ENCODE results near the gene DHX35.
"Not testable (repeated sequence)": the region's sequence is repeated elsewhere in the genome, so short reads cannot be mapped to it uniquely, and the experiment has no call there.

DHX35 gene

GRCh38 chr20:38970302-38970701 lies 8.2 kb downstream of the DHX35 start:
- DNase-seq (ENCODE audit: extremely low spot score, insufficient read length, low read depth) (no peak), FAIRE-seq (no peak)

- DNase-seq (ENCODE audit: extremely low spot score, insufficient read length, low read depth) (no peak), FAIRE-seq (no peak)
These were observed 11.0 kb downstream of the DHX35 start for GRCh38 chr20:38973107-38973506.

- no peak for DNase-seq (ENCODE audit: extremely low spot score, insufficient read length, low read depth)
- FAIRE-seq = no peak
These were observed 11.5 kb downstream of the DHX35 start for GRCh38 chr20:38973645-38974044.

- no peak for DNase-seq (ENCODE audit: extremely low spot score, insufficient read length, low read depth)
- FAIRE-seq = no peak
These were observed 13.5 kb downstream of the DHX35 start for GRCh38 chr20:38975539-38976120.

- DNase-seq (ENCODE audit: extremely low spot score, insufficient read length, low read depth) (no peak), FAIRE-seq (no peak)
These were observed 17.3 kb downstream of the DHX35 start for GRCh38 chr20:38979434-38979833.

GRCh38 chr20:38979842-38980241 lies 17.7 kb downstream of the DHX35 start:
- no peak for DNase-seq (ENCODE audit: extremely low spot score, insufficient read length, low read depth)
- no peak for FAIRE-seq

- DNase-seq (ENCODE audit: extremely low spot score, insufficient read length, low read depth) (no peak), FAIRE-seq (no peak)
These were observed 20.1 kb downstream of the DHX35 start for GRCh38 chr20:38982291-38982690.

- no peak for DNase-seq (ENCODE audit: extremely low spot score, insufficient read length, low read depth)
- peak; percentile 9 for FAIRE-seq
These were observed 22.9 kb downstream of the DHX35 start for GRCh38 chr20:38985060-38985459.

GRCh38 chr20:38985603-38986170 lies 23.5 kb downstream of the DHX35 start:
- no peak for DNase-seq (ENCODE audit: extremely low spot score, insufficient read length, low read depth)
- FAIRE-seq = peak; percentile 65

GRCh38 chr20:38986663-38987062 lies 24.5 kb downstream of the DHX35 start:
- FAIRE-seq (peak; percentile 73), DNase-seq (ENCODE audit: extremely low spot score, insufficient read length, low read depth) (no peak)

- DNase-seq (ENCODE audit: extremely low spot score, insufficient read length, low read depth) (peak; percentile 29), FAIRE-seq (peak; percentile 97)
These were observed 25.6 kb downstream of the DHX35 start for GRCh38 chr20:38987777-38988176.

- no peak for DNase-seq (ENCODE audit: extremely low spot score, insufficient read length, low read depth)
- no peak for FAIRE-seq
These were observed 28.6 kb downstream of the DHX35 start for GRCh38 chr20:38990728-38991127.

GRCh38 chr20:38991814-38992704 lies 29.9 kb downstream of the DHX35 start:
- no peak for DNase-seq (ENCODE audit: extremely low spot score, insufficient read length, low read depth)
- FAIRE-seq = no peak

GRCh38 chr20:38995536-38996044 lies 33.4 kb downstream of the DHX35 start:
- DNase-seq (ENCODE audit: extremely low spot score, insufficient read length, low read depth) (no peak), FAIRE-seq (no peak)

GRCh38 chr20:38996866-38997265 lies 34.7 kb downstream of the DHX35 start:
- not testable (repeated sequence) for DNase-seq (ENCODE audit: extremely low spot score, insufficient read length, low read depth); FAIRE-seq

GRCh38 chr20:38997622-38998021 lies 35.5 kb downstream of the DHX35 start:
- DNase-seq (ENCODE audit: extremely low spot score, insufficient read length, low read depth) (peak; percentile 33), FAIRE-seq (peak; percentile 59)

- FAIRE-seq (no peak), DNase-seq (ENCODE audit: extremely low spot score, insufficient read length, low read depth) (no peak)
These were observed 37.1 kb downstream of the DHX35 start for GRCh38 chr20:38999217-38999616.

GRCh38 chr20:38999965-39000910 lies 38.1 kb downstream of the DHX35 start:
- FAIRE-seq (no peak), DNase-seq (ENCODE audit: extremely low spot score, insufficient read length, low read depth) (no peak)

- DNase-seq (ENCODE audit: extremely low spot score, insufficient read length, low read depth) = no peak
- no peak for FAIRE-seq
These were observed 42.4 kb downstream of the DHX35 start for GRCh38 chr20:39004508-39004907.

GRCh38 chr20:39009348-39009747 lies 47.2 kb downstream of the DHX35 start:
- DNase-seq (ENCODE audit: extremely low spot score, insufficient read length, low read depth) (no peak), FAIRE-seq (no peak)

Data from GM18507 (cell line).